Psoas muscle (tissue), 8 donors: Measurements from ENCODE around the gene SMARCD3. TPM values are rescaled to one million over a fixed set of nuclear protein-coding genes. Genes with fewer than 3 reads are reported as not detected.

Experiments used
- ATAC-seq, 4 donors: fragments of 200-7000 bp; cut with Tn5 transposase; one replicate each; pipeline ENCODE4 v1.9.1; 2020; ENCODE audit warnings: moderate library complexity in 3 of 4, mild to moderate bottlenecking in 2 of 4
- DNase-seq, 2 donors: peaks; one replicate each; pipeline ENCODE4 v3.0.0-alpha.2; 2020
- H3K27ac ChIP-seq: fragments of 200-600 bp; one replicate; pipeline ENCODE4 v1.8.0; 2022
- H3K27me3 ChIP-seq, 3 donors: fragments of 200-600 bp in 1 of 3; one replicate each; pipeline versions ENCODE4 v1.6.1 to v1.8.0; 2013 to 2022; ENCODE audit warnings: low read length in 2 of 3, mild to moderate bottlenecking in 2 of 3, moderate library complexity in 1 of 3; ENCODE audit not compliant: insufficient read depth in 3 of 3
- H3K36me3 ChIP-seq, 2 donors: fragments of 200-600 bp in 1 of 2; one replicate each; pipeline versions ENCODE4 v1.6.1 to v1.8.0; 2013 to 2022; ENCODE audit warnings: low read depth in 1 of 2, mild to moderate bottlenecking in 1 of 2, moderate library complexity in 1 of 2; ENCODE audit not compliant: insufficient read depth in 1 of 2
- H3K4me1 ChIP-seq: fragments of 200-600 bp; one replicate; pipeline ENCODE4 v1.8.0; 2022
- H3K4me3 ChIP-seq: fragments of 200-600 bp; one replicate; pipeline ENCODE4 v1.8.0; 2022; ENCODE audit warnings: mild to moderate bottlenecking
- H3K9me3 ChIP-seq: fragments of 200-600 bp; one replicate; pipeline ENCODE4 v1.8.0; 2022
- CTCF ChIP-seq: fragments of 200-600 bp; IDR thresholded peaks from one replicate; pipeline ENCODE4 v1.8.0; 2022; ENCODE audit warnings: antibody characterized with exemption
- WGBS, 3 donors: extraction: QIAGEN DNeasy Blood & Tissue Kit; methylation state at CpG; one replicate each; pipeline versions ENCODE4 v1.1.6 to v1.1.7; 2013; 5-methylcytosine and 5-hydroxymethylcytosine counted together
- intact Hi-C, 2 donors: fragments of 100-400 bp; cut with DNase I; formaldehyde crosslinking; loops; one replicate each; pipeline versions ENCODE4 v1.11.0 to v1.14.2; 2022
- polyA plus RNA-seq, 3 donors: library from polyadenylated mRNA; stranded (reverse); fragments of 200-250 nt; gene quantifications; one replicate each; pipeline ENCODE4 v1.2.3, GENCODE V29; 2013
- total RNA-seq, 4 donors: library from RNA; stranded (reverse); fragmentation: NEBNext Ultra II Directional in 2 of 4; extraction: Animal tissue kit (Norgen Biotek cat#: 25700) in 2 of 4; gene quantifications; one replicate each; pipeline versions ENCODE4 v1.2.1 to v1.2.4, GENCODE V29; 2021 to 2023
- donor health status: healthy with polysubstance abuse.
- donor health status: DM: no; HTN: no; CAD: no; lungs with moderate emphysema.
- donor health status: Bipolar disorder and iron deficiency.
- donor health status: healthy.
- donor health status: DM: yes; HTN: yes; CAD: no.
- donor health status: DM: no; HTN: no; CAD: no.
- donor health status: DM: no; HTN: no; CAD: no.
- donor health status: DM: yes; HTN: yes; CAD: no.

The SMARCD3 gene
- total and polyA plus RNA-seq, 7 donors = 38.3 to 138 (median 92.5) TPM

- 90 to 95% (median 90%) methylated on average over 9 of the region's 9 CpGs for WGBS, 3 donors
- Histone ChIP-seq H3K9me3 (no peaks in the 10 kb centered on the region), H3K4me3 (no peak overlapping the region), H3K27me3 (peaks cover 0 to 24% (median 16%) of the 10 kb centered on the region in 3 donors), H3K27ac (no peak overlapping the region), H3K4me1 (no peaks in the 10 kb centered on the region), H3K36me3 (no peaks in the 10 kb centered on the region)
- ATAC-seq (no peak), DNase-seq (peak in 1 of 2 donors; percentile 48)
- no peak for TF ChIP-seq CTCF
- intact Hi-C loops = no loop called here
These were observed 45.7 kb downstream of the SMARCD3 start for GRCh38 chr7:151202836-151203235.

GRCh38 chr7:151201751-151202150, 46.7 kb downstream of the SMARCD3 start:
- no peak for ATAC-seq
- WGBS, 3 donors = 79 to 86% (median 83%) methylated on average over 4 of the region's 4 CpGs
- TF ChIP-seq CTCF = no peak
- Histone ChIP-seq H3K27ac (no peak overlapping the region), H3K9me3 (no peaks in the 10 kb centered on the region), H3K27me3 (peaks cover 0 to 24% (median 16%) of the 10 kb centered on the region in 3 donors), H3K4me1 (no peaks in the 10 kb centered on the region), H3K36me3 (no peaks in the 10 kb centered on the region), H3K4me3 (no peak overlapping the region)
- intact Hi-C loops = no loop called here
- peak in 1 of 2 donors; percentile 40 for DNase-seq

GRCh38 chr7:151201344-151201743, 47.1 kb downstream of the SMARCD3 start:
- no peak for TF ChIP-seq CTCF
- intact Hi-C loops = no loop called here
- Histone ChIP-seq H3K36me3 (no peaks in the 10 kb centered on the region), H3K4me1 (no peaks in the 10 kb centered on the region), H3K9me3 (no peaks in the 10 kb centered on the region), H3K27ac (no peak overlapping the region), H3K27me3 (peaks cover 0 to 24% (median 16%) of the 10 kb centered on the region in 3 donors), H3K4me3 (no peak overlapping the region)
- ATAC-seq = no peak
- 80 to 85% (median 83%) methylated on average over 3 of the region's 3 CpGs for WGBS, 3 donors
- DNase-seq = no peak

GRCh38 chr7:151198945-151199848, 49.3 kb downstream of the SMARCD3 start:
- H3K4me1 ChIP-seq = no peaks in the 10 kb centered on the region
- no peak overlapping the region for H3K27ac ChIP-seq
- TF ChIP-seq CTCF = no peak
- H3K27me3 ChIP-seq = peaks cover 0 to 12% (median 3%) of the 10 kb centered on the region in 3 donors
- WGBS, 3 donors = 40 to 53% (median 45%) methylated on average over 27 to 30 of the region's 30 CpGs
- H3K4me3 ChIP-seq = no peak overlapping the region
- intact Hi-C loops = loop anchor here in 1 of 2 donors (10.0 kb wide), 1 partner anchor 106 kb away; no protein-coding TSS in a partner anchor
- DNase-seq (peak in 1 of 2 donors; percentile 41), ATAC-seq (no peak)
- H3K9me3 ChIP-seq = no peaks in the 10 kb centered on the region
- no peaks in the 10 kb centered on the region for H3K36me3 ChIP-seq
